Heart left ventricle (tissue), 13 donors: ENCODE measurements around the gene MFGE8.

Experiments
- CTCF ChIP-seq, 12 donors: fragments of 200-600 bp; sonication (generic) in 4 of 12; IDR thresholded peaks; one replicate each; pipeline versions ENCODE4 v1.5.0 to v1.8.0; 2018 to 2022; ENCODE audit warnings: antibody characterized with exemption in 12 of 12, mild to moderate bottlenecking in 5 of 12
- POLR2A ChIP-seq, 2 donors: fragments of 450-650 bp; IDR thresholded peaks; one replicate each; pipeline ENCODE4 v1.6.1; 2017; ENCODE audit warnings: antibody characterized with exemption in 2 of 2, mild to moderate bottlenecking in 2 of 2, moderate library complexity in 2 of 2
- donor health status: ischemic (EF 13 %, LVEDD 7.1; RV severe dilation, severe dysfunction).
- donor health status: DM: no; HTN: yes; CAD: no.
- donor health status: DM: no; HTN: no; CAD: no.
- donor health status: ischemic (EF 25% LVEDD 6.9; RV normal size, moderate dysfunction).
- donor health status: ischemic (EF 25% LVEDD 5.7; RV mildly dilated, moderate dysfunction).
- donor health status: ischemic (EF 35%, LVEDD 5.7; RV mildly dilated, moderate dysfunction).
- donor health status: nonischemic (EF 11% LVEDD 7.7; RV severe dilation, severe dysfunction).
- donor health status: DM: yes; HTN: yes; CAD: no.
- donor health status: PGD.
- donor health status: ischemic (EF 29% LVEDD 5.4; RV normal size, mild dysfunction).
- donor health status: nonischemic (EF 23%, LVEDD 6.1; RV moderate dilation, normal function).

GRCh38 chr15:88858934-88859333 lies 54.2 kb downstream of the MFGE8 start:
- TF ChIP-seq CTCF (IDR thresholded peaks at IDR 0.05), result no peak
- no peak for TF ChIP-seq POLR2A (IDR thresholded peaks at IDR 0.05)
